ENCODE measurements around the gene GAS2. TPM values are rescaled to one million over a fixed set of nuclear protein-coding genes. Genes with fewer than 3 reads are reported as not detected.

GAS2 gene
- total RNA-seq, 2 experiments from 2014 or later: 1.8 to 4.1 TPM

DNA sequence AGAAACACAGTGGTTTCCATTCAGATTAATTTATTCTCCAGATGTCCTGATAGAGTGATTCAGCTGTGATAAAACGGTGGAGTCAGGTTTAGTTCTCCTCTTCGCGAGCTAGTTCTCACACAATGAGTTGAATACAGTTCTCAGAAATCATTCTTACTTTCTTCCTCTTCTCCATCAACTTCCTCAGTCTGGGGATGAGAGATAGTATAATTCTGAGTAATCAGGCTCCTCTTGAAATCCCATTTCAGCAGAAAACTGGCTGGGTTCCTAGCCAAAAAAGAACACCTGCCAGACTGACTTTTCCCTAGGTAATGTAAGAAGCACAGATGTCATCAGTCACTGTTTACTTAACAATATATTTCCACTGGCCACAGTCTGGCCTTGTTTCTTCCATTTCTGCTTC lies 86.5 kb downstream of the GAS2 start:
- intact Hi-C loops (cut with micrococcal nuclease; ENCODE audit: unreplicated experiment): no loop called here
- Histone ChIP-seq H3K79me2 (ENCODE audit: insufficient read depth, low read depth, low read length) (no peaks in the 10 kb centered on the region), H3K4me1 (ENCODE audit: insufficient read depth, low read length, poor library complexity, severe bottlenecking) (no peaks in the 10 kb centered on the region), H3K27ac (ENCODE audit: low read depth, low read length, poor library complexity, severe bottlenecking) (no peak overlapping the region), H3K9me3 (ENCODE audit: low read length) (no peaks in the 10 kb centered on the region), H3K4me2 (ENCODE audit: low read length) (no peak overlapping the region), H3K36me3 (ENCODE audit: insufficient read depth, low read length) (no peaks in the 10 kb centered on the region), H3K4me3 (ENCODE audit: low read depth, low read length, poor library complexity, severe bottlenecking) (no peak overlapping the region), H2AFZ (ENCODE audit: low read length) (no peak overlapping the region), H3K9me2 (ENCODE audit: insufficient read depth, low read length) (no peaks in the 10 kb centered on the region), H4K20me1 (ENCODE audit: insufficient read depth, low read length) (no peaks in the 10 kb centered on the region)
- DNase-seq (ENCODE audit: low spot score): no peak
- ChIA-PET POLR2A (no interaction called here), CTCF (ENCODE audit: unreplicated experiment) (no interaction called here)
- TF ChIP-seq, protein P1, sequence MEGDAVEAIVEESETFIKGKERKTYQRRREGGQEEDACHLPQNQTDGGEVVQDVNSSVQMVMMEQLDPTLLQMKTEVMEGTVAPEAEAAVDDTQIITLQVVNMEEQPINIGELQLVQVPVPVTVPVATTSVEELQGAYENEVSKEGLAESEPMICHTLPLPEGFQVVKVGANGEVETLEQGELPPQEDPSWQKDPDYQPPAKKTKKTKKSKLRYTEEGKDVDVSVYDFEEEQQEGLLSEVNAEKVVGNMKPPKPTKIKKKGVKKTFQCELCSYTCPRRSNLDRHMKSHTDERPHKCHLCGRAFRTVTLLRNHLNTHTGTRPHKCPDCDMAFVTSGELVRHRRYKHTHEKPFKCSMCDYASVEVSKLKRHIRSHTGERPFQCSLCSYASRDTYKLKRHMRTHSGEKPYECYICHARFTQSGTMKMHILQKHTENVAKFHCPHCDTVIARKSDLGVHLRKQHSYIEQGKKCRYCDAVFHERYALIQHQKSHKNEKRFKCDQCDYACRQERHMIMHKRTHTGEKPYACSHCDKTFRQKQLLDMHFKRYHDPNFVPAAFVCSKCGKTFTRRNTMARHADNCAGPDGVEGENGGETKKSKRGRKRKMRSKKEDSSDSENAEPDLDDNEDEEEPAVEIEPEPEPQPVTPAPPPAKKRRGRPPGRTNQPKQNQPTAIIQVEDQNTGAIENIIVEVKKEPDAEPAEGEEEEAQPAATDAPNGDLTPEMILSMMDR (conservative IDR thresholded peaks at IDR 0.05; ENCODE audit: low read length): no peak
- TF ChIP-seq EZH2phosphoT487 (IDR thresholded peaks at IDR 0.05; ENCODE audit: borderline replicate concordance, low read depth, low read length): no peak
- BruUV-seq (replicated peaks): no TSS peak

GRCh38 chr11:22753416-22753815 lies 87.0 kb downstream of the GAS2 start:
- ChIA-PET POLR2A (no interaction called here), CTCF (ENCODE audit: unreplicated experiment) (no interaction called here)
- Histone ChIP-seq H3K36me3 (ENCODE audit: insufficient read depth, low read length) (no peaks in the 10 kb centered on the region), H3K27ac (ENCODE audit: low read depth, low read length, poor library complexity, severe bottlenecking) (no peak overlapping the region), H3K9me3 (ENCODE audit: low read length) (no peaks in the 10 kb centered on the region), H3K9me2 (ENCODE audit: insufficient read depth, low read length) (no peaks in the 10 kb centered on the region), H3K79me2 (ENCODE audit: insufficient read depth, low read depth, low read length) (no peaks in the 10 kb centered on the region), H4K20me1 (ENCODE audit: insufficient read depth, low read length) (no peaks in the 10 kb centered on the region), H3K4me3 (ENCODE audit: low read depth, low read length, poor library complexity, severe bottlenecking) (no peak overlapping the region), H3K4me2 (ENCODE audit: low read length) (no peak overlapping the region), H2AFZ (ENCODE audit: low read length) (no peak overlapping the region), H3K4me1 (ENCODE audit: insufficient read depth, low read length, poor library complexity, severe bottlenecking) (no peaks in the 10 kb centered on the region)
- no peak for DNase-seq (ENCODE audit: low spot score)
- no TSS peak for BruUV-seq (replicated peaks)
- TF ChIP-seq, protein P1 (conservative IDR thresholded peaks at IDR 0.05; ENCODE audit: low read length): no peak
- no peak for TF ChIP-seq EZH2phosphoT487 (IDR thresholded peaks at IDR 0.05; ENCODE audit: borderline replicate concordance, low read depth, low read length)
- intact Hi-C loops (cut with micrococcal nuclease; ENCODE audit: unreplicated experiment): no loop called here

GRCh38 chr11:22761066-22761465 lies 94.7 kb downstream of the GAS2 start:
- H3K4me2 ChIP-seq (ENCODE audit: low read length): no peak overlapping the region
- no peaks in the 10 kb centered on the region for H4K20me1 ChIP-seq (ENCODE audit: insufficient read depth, low read length)
- BruUV-seq (replicated peaks): no TSS peak
- CTCF ChIA-PET (ENCODE audit: unreplicated experiment): no interaction called here
- no peaks in the 10 kb centered on the region for H3K79me2 ChIP-seq (ENCODE audit: insufficient read depth, low read depth, low read length)
- no peak overlapping the region for H3K4me3 ChIP-seq (ENCODE audit: low read depth, low read length, poor library complexity, severe bottlenecking)
- H3K36me3 ChIP-seq (ENCODE audit: insufficient read depth, low read length): no peaks in the 10 kb centered on the region
- no peaks in the 10 kb centered on the region for H3K9me2 ChIP-seq (ENCODE audit: insufficient read depth, low read length)
- H3K4me1 ChIP-seq (ENCODE audit: insufficient read depth, low read length, poor library complexity, severe bottlenecking): no peaks in the 10 kb centered on the region
- intact Hi-C loops (cut with micrococcal nuclease; ENCODE audit: unreplicated experiment): no loop called here
- DNase-seq (ENCODE audit: low spot score): no peak
- POLR2A ChIA-PET: interaction anchor here (0.7 kb wide), 1 partner anchor 33 kb away, joined by 3 read pairs; no protein-coding TSS in a partner anchor
- H2AFZ ChIP-seq (ENCODE audit: low read length): no peak overlapping the region
- TF ChIP-seq EZH2phosphoT487 (IDR thresholded peaks at IDR 0.05; ENCODE audit: borderline replicate concordance, low read depth, low read length): no peak
- TF ChIP-seq, protein P1 (conservative IDR thresholded peaks at IDR 0.05; ENCODE audit: low read length): no peak
- no peak overlapping the region for H3K27ac ChIP-seq (ENCODE audit: low read depth, low read length, poor library complexity, severe bottlenecking)
- no peaks in the 10 kb centered on the region for H3K9me3 ChIP-seq (ENCODE audit: low read length)

All from OCI-LY7 (cell line).